Activated naive CD8-positive, alpha-beta T cell treated with anti-CD3 and anti-CD28 coated beads, Interleukin-2, amount 10 ng/mL, durations not matched to agents 7 days and 5 days (primary cell): Measurements from ENCODE around the gene FRY. TPM values are rescaled to one million over a fixed set of nuclear protein-coding genes. Genes with fewer than 3 reads are reported as not detected.
A peak's percentile ranks its signal among the peaks of the same experiment; 100 is the strongest.

Source experiments
- ATAC-seq: fragments of 150-1000 bp; cut with Tn5 transposase; one replicate; pipeline ENCODE4 v1.10.0; 2021; ENCODE audit warnings: low read depth, moderate library complexity
- POLR2A ChIA-PET: fragments of 350-600 bp; sonication (Branson Sonifier 250); formaldehyde crosslinking; loops from one replicate; lab custom pipeline; 2021; ENCODE audit warnings: antibody characterized with exemption; lab: Charles Lee
- DNase-seq: peaks from one replicate; pipeline ENCODE4 v3.0.0; 2021
- H3K27ac Mint-ChIP-seq: one replicate; pipeline ENCODE4 v1.8.0; 2022; ENCODE audit warnings: mild to moderate bottlenecking, mixed read lengths
- H3K27me3 Mint-ChIP-seq: one replicate; pipeline ENCODE4 v1.8.0; 2022; ENCODE audit warnings: mild to moderate bottlenecking, moderate library complexity, mixed read lengths
- H3K36me3 Mint-ChIP-seq: one replicate; pipeline ENCODE4 v1.8.0; 2021; ENCODE audit warnings: mild to moderate bottlenecking, mixed read lengths
- H3K4me1 Mint-ChIP-seq: one replicate; pipeline ENCODE4 v1.8.0; 2021; ENCODE audit warnings: mixed read lengths
- H3K4me3 Mint-ChIP-seq: one replicate; pipeline ENCODE4 v1.8.0; 2022; ENCODE audit warnings: mild to moderate bottlenecking, moderate library complexity, mixed read lengths
- H3K9me3 Mint-ChIP-seq: one replicate; pipeline ENCODE4 v1.8.0; 2021; ENCODE audit warnings: mixed read lengths
- total RNA-seq, 2 experiments: library from RNA; stranded (reverse); gene quantifications; one replicate each; pipeline ENCODE4 v1.2.3, GENCODE V29; 2021

FRY gene
- total RNA-seq, 2 experiments from 2014 or later = 1.4 to 3.2 TPM

GRCh38 chr13:32267836-32268439 lies 236.4 kb downstream of the FRY start:
- no peaks in the 10 kb centered on the region for H3K36me3 Mint-ChIP-seq
- no peak overlapping the region for H3K4me3 Mint-ChIP-seq
- H3K27ac Mint-ChIP-seq = no peak overlapping the region
- DNase-seq (peak; percentile 58), ATAC-seq (peak; percentile 92)
- POLR2A ChIA-PET = interaction anchor here (1.5 kb wide), 1 partner anchor 47 kb away, joined by 4 read pairs; the partner anchor contains the start of genes BRCA2 and ZAR1L
- no peaks in the 10 kb centered on the region for H3K4me1 Mint-ChIP-seq
- H3K9me3 Mint-ChIP-seq = no peaks in the 10 kb centered on the region
- H3K27me3 Mint-ChIP-seq = no peaks in the 10 kb centered on the region

- POLR2A ChIA-PET = no interaction called here
- DNase-seq (no peak), ATAC-seq (no peak)
- no peaks in the 10 kb centered on the region for H3K4me1 Mint-ChIP-seq
- no peaks in the 10 kb centered on the region for H3K9me3 Mint-ChIP-seq
- H3K27ac Mint-ChIP-seq = no peak overlapping the region
- no peaks in the 10 kb centered on the region for H3K36me3 Mint-ChIP-seq
- H3K4me3 Mint-ChIP-seq = no peak overlapping the region
- H3K27me3 Mint-ChIP-seq = no peaks in the 10 kb centered on the region
These were observed 240.6 kb downstream of the FRY start for GRCh38 chr13:32272021-32272683.

DNA sequence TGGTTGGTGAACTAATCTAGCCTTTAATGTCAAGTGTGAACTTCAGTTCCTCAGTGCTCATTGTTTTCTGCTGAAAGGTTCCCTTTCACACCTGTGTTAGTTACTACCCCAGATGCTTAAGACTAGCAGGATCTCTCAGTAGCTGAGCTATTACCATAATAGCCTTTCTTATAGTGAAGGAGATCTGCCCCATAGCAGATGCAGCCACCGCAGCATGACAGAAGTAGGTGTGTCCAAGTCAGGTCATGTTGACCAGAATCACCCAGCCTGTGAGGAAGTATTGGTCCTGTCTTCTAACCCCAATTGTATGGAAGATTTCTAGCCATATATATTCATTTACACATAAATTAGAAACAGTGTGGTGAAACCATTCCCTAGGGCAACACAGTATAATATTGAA lies 246.3 kb downstream of the FRY start:
- Mint-ChIP-seq H3K4me1 (no peaks in the 10 kb centered on the region), H3K27me3 (peaks cover 2% of the 10 kb centered on the region), H3K4me3 (no peak overlapping the region), H3K27ac (no peak overlapping the region), H3K9me3 (no peaks in the 10 kb centered on the region), H3K36me3 (no peaks in the 10 kb centered on the region)
- POLR2A ChIA-PET = no interaction called here
- DNase-seq = no peak
- ATAC-seq = no peak

DNA sequence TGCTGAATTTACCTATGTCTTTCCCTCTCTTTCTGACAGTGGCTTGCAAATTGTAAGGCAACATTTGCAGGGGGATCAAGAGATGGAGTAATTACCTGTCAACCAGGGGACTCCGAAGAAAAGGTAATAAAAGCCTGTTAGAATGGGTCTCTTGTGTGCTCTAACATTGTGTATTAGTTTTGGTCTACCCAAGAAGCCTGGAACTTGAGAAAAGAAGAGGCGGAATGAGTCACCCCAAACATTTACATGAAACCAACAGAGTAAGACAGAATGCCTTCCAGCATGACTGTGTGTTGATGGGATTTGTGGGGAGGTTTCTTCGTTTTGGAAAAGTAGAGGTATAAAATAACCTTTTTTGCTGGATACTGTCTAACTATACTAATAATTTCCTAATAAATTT lies 246.9 kb downstream of the FRY start:
- Mint-ChIP-seq H3K9me3 (no peaks in the 10 kb centered on the region), H3K4me1 (no peaks in the 10 kb centered on the region), H3K27me3 (peaks cover 3% of the 10 kb centered on the region), H3K36me3 (no peaks in the 10 kb centered on the region), H3K27ac (no peak overlapping the region), H3K4me3 (no peak overlapping the region)
- DNase-seq (no peak), ATAC-seq (no peak)
- POLR2A ChIA-PET = no interaction called here

DNA sequence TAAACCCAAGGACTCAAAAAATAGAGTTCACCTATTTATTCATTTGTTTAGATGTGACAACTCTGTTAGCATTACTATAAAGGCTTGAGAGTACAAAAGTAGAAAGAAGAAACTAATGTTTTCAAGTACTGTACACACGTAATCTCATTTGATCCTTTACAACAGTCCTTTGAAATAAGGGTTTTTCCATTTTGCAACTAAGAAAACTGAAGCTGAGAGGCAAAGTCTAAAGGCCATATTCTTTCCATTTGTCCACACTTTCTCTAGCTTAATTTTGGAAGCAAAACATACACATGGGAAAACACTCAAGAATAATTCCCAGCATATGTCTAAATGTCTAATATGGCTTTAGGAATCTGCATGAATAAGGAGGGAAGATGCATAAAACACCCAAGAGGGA lies 249.5 kb downstream of the FRY start:
- ATAC-seq (no peak), DNase-seq (no peak)
- Mint-ChIP-seq H3K27ac (no peak overlapping the region), H3K9me3 (no peaks in the 10 kb centered on the region), H3K27me3 (peaks cover 7% of the 10 kb centered on the region), H3K36me3 (no peaks in the 10 kb centered on the region), H3K4me1 (no peaks in the 10 kb centered on the region), H3K4me3 (no peak overlapping the region)
- POLR2A ChIA-PET = no interaction called here

DNA sequence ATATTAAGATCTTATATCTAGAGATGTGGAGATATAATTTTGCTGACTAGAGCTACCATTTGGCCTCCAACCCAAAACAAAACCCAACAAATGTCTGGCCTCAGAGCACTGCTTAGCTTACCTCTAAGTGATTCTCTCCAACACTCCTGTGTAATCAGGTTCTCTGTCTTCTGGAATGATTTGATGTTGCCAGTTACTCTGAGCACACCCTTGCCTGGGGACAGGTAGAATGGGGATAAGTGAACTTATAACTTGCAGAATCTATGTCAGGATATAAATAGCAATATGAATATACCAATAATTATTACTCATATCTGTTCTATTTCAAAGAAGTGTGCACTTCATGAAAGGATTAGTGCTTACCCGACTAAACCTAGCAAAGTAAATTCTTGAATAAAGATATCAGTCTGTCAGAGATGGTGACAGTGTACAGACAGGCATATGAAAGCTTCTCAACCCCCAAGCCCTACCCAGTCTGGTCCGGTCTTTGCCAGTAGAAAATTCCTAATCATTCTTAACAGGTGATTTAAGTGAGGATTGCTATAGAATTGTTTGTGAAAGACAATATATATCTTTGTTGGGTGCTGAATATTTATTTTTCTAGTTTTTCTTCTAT lies 250.6 kb downstream of the FRY start:
- Mint-ChIP-seq H3K4me3 (no peak overlapping the region), H3K4me1 (no peaks in the 10 kb centered on the region), H3K27ac (no peak overlapping the region), H3K36me3 (no peaks in the 10 kb centered on the region), H3K9me3 (no peaks in the 10 kb centered on the region), H3K27me3 (peaks cover 8% of the 10 kb centered on the region)
- ATAC-seq (no peak), DNase-seq (no peak)
- POLR2A ChIA-PET = no interaction called here

- no peaks in the 10 kb centered on the region for H3K9me3 Mint-ChIP-seq
- peaks cover 7% of the 10 kb centered on the region for H3K27me3 Mint-ChIP-seq
- H3K4me3 Mint-ChIP-seq = no peak overlapping the region
- H3K36me3 Mint-ChIP-seq = no peaks in the 10 kb centered on the region
- ATAC-seq (no peak), DNase-seq (no peak)
- H3K27ac Mint-ChIP-seq = no peak overlapping the region
- POLR2A ChIA-PET = no interaction called here
- no peaks in the 10 kb centered on the region for H3K4me1 Mint-ChIP-seq
These were observed 253.5 kb downstream of the FRY start for GRCh38 chr13:32284927-32285632.

DNA sequence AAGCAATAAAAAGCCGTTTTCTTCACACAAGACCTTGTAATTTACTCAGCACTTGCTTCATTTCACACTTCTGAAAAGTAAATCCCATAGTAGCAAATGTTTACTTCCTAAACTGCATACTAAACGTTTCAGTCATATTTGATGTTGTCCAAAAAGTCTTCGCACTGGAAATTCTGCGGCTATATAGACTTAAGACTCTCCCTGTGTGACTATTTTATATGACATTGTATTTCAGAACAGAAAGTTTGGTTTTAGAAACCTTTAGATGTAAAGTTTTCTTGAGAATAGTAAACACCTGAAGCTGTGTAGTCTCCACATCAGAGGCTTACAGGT lies 254.0 kb downstream of the FRY start:
- no peaks in the 10 kb centered on the region for H3K36me3 Mint-ChIP-seq
- no peak for ATAC-seq
- POLR2A ChIA-PET = no interaction called here
- H3K27me3 Mint-ChIP-seq = peaks cover 8% of the 10 kb centered on the region
- H3K27ac Mint-ChIP-seq = no peak overlapping the region
- H3K9me3 Mint-ChIP-seq = no peaks in the 10 kb centered on the region
- no peak overlapping the region for H3K4me3 Mint-ChIP-seq
- DNase-seq = no peak
- no peaks in the 10 kb centered on the region for H3K4me1 Mint-ChIP-seq

- Mint-ChIP-seq H3K27me3 (peaks cover 38% of the 10 kb centered on the region), H3K36me3 (no peaks in the 10 kb centered on the region), H3K9me3 (no peaks in the 10 kb centered on the region), H3K4me1 (peaks cover 4% of the 10 kb centered on the region), H3K4me3 (no peak overlapping the region), H3K27ac (no peak overlapping the region)
- ATAC-seq = no peak
- DNase-seq = no peak
- POLR2A ChIA-PET = no interaction called here
These were observed 265.6 kb downstream of the FRY start for GRCh38 chr13:32297206-32297605.

GRCh38 chr13:32298695-32299094 lies 267.1 kb downstream of the FRY start:
- H3K4me3 Mint-ChIP-seq = no peak overlapping the region
- H3K27me3 Mint-ChIP-seq = peaks cover 33% of the 10 kb centered on the region
- no peaks in the 10 kb centered on the region for H3K9me3 Mint-ChIP-seq
- H3K36me3 Mint-ChIP-seq = no peaks in the 10 kb centered on the region
- DNase-seq (no peak), ATAC-seq (no peak)
- POLR2A ChIA-PET = no interaction called here
- H3K27ac Mint-ChIP-seq = no peak overlapping the region
- peaks cover 4% of the 10 kb centered on the region for H3K4me1 Mint-ChIP-seq

GRCh38 chr13:32299893-32300292 lies 268.3 kb downstream of the FRY start:
- Mint-ChIP-seq H3K27ac (no peak overlapping the region), H3K4me3 (no peak overlapping the region), H3K4me1 (peaks cover 4% of the 10 kb centered on the region), H3K36me3 (no peaks in the 10 kb centered on the region), H3K27me3 (peaks cover 29% of the 10 kb centered on the region), H3K9me3 (no peaks in the 10 kb centered on the region)
- no peak for ATAC-seq
- POLR2A ChIA-PET = interaction anchor here (1.3 kb wide), 1 partner anchor 15 kb away, joined by 5 read pairs; the partner anchor contains the start of genes BRCA2 and ZAR1L
- DNase-seq = no peak

DNA sequence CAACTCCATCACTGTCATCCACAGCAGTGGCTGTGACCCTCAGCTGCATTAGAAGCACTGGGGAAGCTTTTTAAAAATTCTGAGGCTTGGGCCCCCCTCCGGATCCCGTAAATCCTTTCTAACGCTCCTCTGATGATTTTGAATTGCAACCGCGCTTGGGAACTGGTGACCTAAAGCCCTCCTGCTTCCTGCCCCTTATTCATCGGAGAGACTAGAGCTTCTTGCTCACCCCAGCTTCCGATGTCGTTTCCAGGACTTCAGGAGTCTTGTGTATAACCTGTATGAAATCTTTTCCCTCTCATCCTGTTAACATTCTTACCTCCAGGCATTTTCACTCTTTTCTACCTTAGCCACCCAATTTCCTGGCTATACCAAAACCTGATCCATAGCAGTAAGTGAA lies 268.8 kb downstream of the FRY start:
- H3K27ac Mint-ChIP-seq = no peak overlapping the region
- no peak for DNase-seq
- H3K4me3 Mint-ChIP-seq = no peak overlapping the region
- POLR2A ChIA-PET = interaction anchor here (1.3 kb wide), 1 partner anchor 15 kb away, joined by 5 read pairs; the partner anchor contains the start of genes BRCA2 and ZAR1L
- H3K9me3 Mint-ChIP-seq = no peaks in the 10 kb centered on the region
- ATAC-seq = no peak
- peaks cover 29% of the 10 kb centered on the region for H3K27me3 Mint-ChIP-seq
- peaks cover 4% of the 10 kb centered on the region for H3K4me1 Mint-ChIP-seq
- no peaks in the 10 kb centered on the region for H3K36me3 Mint-ChIP-seq

DNA sequence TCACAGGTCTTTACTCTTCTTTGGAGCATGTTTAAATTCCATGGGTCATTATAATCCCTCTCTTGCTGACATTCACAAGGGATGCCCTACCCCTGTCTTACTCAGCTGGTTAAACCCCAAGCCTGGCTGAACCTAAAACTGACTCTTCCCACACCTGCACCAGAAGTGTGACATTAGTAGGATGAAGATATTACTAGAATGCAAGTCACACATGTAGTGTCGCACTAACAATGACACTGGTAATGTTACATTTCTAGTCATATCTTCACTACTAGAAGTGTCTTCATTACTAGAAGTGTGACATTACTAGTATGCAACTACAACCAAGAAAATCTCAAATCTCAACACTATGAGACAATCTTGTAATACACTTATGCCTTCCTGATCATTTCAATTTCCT lies 269.3 kb downstream of the FRY start:
- Mint-ChIP-seq H3K9me3 (no peaks in the 10 kb centered on the region), H3K4me1 (peaks cover 4% of the 10 kb centered on the region), H3K4me3 (no peak overlapping the region), H3K36me3 (no peaks in the 10 kb centered on the region), H3K27ac (no peak overlapping the region), H3K27me3 (peaks cover 29% of the 10 kb centered on the region)
- POLR2A ChIA-PET = interaction anchor here (1.3 kb wide), 1 partner anchor 14 kb away, joined by 5 read pairs; the partner anchor contains the start of genes BRCA2 and ZAR1L
- ATAC-seq (no peak), DNase-seq (no peak)
